Smooth muscle cell of the brain vasculature (primary cell): Measurements from ENCODE around the gene COL9A3.
A peak's percentile ranks its signal among the peaks of the same experiment; 100 is the strongest.

ENCODE experiments used
- DNase-seq: peaks from one replicate; pipeline ENCODE4 v3.0.0-alpha.2; 2012; ENCODE audit warnings: low read depth, low spot score

Gene COL9A3

GRCh38 chr20:62879275-62880146 lies 62.7 kb downstream of the COL9A3 start:
- DNase-seq: no peak

- no peak for DNase-seq
Observed at GRCh38 chr20:62880147-62880934, 63.5 kb downstream of the COL9A3 start.

GRCh38 chr20:62880935-62881661 lies 64.2 kb downstream of the COL9A3 start:
- DNase-seq: no peak

DNA sequence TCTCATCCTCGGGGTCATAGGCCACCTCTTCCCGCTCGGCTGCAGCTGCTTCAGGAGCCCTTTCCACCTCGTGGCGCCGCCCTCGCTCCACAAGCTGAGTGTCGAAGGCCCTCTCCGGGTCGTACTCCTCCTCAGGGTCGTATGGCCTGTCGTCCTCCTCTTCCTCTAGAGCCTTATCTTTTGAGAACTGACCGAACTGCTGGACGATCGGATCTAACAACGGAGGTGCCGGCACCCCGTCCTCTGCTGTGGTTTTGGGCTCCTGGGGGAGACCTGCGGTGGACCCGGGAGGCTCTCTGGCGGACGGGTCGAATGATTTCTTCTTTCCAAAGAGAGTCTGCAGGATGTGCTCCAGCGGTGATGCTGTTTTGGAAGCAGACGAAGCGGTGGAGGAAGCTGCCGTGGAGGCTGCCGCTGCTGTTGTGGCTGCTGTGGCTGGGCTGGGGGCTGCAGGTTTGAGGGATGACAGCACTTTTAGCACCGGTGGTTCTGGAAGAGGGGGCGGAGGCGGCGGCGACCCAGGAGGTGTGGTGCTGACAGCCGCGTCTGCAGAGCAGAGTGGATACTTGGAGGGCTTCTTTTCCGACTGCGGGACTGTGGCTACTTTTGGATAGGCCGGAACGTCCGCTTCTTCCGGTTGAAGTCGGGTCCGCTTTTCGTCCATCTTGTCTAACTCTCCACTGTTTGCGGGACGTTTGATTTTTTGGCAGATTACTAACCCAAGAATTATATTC lies 65.0 kb downstream of the COL9A3 start:
- DNase-seq: no peak

- DNase-seq: no peak
Observed at GRCh38 chr20:62882426-62882825, 65.6 kb downstream of the COL9A3 start.

GRCh38 chr20:62884556-62884955 lies 67.7 kb downstream of the COL9A3 start:
- no peak for DNase-seq

GRCh38 chr20:62885046-62885895 lies 68.4 kb downstream of the COL9A3 start:
- DNase-seq: no peak

DNA sequence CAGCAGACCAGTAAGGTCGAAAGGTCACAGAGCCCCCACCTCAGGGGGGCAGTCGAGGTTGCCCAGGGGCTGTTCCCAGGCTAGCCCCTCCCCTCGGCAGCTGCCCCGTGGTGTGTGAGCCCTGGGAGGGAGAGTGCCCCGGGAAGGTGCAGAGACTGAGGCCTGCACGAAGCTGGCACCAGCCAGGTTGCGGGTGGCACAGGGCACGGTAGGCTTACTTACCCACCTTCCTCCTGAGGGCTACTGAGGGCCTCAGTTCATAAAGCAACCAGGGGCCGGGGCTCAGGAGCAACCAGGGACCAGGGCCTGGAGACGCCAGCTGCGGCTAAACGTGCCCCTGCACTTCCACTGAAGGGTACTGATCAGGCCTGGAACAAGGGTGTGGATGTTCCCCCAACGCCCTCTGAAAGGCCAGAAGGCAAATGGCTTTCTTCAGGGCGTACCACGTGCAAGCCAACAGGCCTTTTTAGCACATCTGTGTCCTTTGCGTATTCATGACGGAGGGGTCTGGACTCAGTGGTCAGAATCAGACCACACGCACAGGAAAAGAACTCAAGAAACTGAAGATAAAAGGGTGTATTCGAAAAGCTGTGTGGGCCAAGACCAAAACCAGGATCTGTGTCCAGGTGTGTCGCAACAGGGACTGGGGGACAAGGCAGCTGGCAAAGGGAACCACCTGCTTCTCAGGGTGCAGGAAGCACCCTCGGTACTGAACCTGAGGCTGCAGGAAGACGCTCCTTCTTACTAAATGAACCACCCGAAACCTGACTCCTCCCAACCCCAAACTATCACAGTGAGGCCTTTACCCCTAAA lies 69.3 kb downstream of the COL9A3 start:
- no peak for DNase-seq

DNA sequence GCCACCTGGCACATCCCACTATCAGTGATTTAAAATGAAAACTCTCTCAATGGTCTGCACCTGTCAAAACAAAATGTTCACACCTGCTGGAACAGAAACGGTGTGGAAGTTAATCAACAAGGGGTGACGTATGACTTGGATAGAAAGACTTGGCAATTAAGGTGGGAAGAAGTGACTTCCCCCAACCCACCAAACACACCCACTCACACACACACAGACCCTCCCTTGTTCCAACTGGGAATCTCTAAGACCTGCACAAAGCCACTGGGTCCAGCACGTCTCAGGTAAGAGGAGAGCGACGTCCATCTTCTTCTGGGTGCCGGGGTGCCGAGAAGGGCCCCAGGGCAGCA lies 69.8 kb downstream of the COL9A3 start:
- DNase-seq: no peak

- DNase-seq: peak; percentile 92
Observed at GRCh38 chr20:62887152-62887859, 70.5 kb downstream of the COL9A3 start.

DNA sequence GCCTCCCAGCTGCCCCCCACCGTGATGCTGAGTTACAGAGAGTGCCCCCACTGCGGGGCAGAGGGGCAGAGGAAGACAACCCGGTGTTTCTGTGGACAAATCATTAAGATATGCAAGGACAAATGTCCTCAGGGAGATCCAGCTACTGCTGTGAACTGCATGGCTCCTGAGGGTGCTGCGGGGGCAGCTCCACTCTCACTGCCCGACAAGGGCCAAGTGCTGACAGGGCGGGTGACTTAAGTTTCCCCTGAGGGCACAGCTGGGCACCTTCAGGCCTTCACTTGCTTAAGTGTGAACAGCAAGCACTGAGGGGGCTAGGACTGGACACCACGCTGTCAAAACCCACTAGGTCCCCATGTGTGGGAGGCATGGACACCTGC lies 71.0 kb downstream of the COL9A3 start:
- no peak for DNase-seq

DNA sequence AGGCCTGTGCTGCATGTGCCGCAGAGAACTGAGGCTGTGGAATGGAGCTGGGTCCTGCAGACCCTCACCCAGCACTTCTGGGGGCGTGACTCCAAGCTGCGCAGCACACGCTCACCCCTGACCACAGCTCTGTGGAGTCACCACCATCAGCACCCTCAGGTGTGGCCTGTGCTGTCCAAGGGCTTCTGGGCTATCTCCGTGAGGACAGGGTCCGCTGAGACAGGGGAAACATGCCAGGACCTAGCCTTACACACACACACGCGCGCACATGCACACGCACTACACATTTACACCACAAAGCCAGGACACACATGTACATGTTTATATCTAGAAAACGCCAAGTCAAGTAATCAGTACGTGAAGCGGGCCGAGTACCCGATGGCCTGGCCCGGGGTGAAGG lies 71.6 kb downstream of the COL9A3 start:
- DNase-seq: no peak

- no peak for DNase-seq
Observed at GRCh38 chr20:62888910-62889309, 72.1 kb downstream of the COL9A3 start.

GRCh38 chr20:62889411-62889810 lies 72.6 kb downstream of the COL9A3 start:
- DNase-seq: no peak

- DNase-seq: no peak
Observed at GRCh38 chr20:62889871-62890270, 73.0 kb downstream of the COL9A3 start.

DNA sequence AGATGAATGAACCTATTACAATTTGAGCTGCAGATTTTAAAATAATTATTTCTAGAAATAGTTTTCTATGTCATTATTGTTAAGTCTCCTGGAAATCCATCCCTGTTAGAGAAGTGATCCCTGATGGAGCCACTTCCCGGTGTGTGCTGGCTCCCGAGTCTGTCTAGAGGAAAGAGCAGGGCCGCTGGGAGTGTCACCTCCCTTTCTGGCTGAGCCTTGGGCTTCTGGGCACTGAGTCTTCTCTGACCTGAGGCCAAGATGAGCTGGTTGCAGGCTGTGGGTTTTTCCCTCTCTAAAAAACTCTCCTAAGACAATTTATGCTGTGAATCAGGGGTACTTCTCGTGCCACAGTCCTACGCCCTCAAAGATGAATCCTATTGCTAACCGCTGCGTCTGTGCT lies 73.6 kb downstream of the COL9A3 start:
- DNase-seq: no peak
